Thyroid gland (tissue), 4 donors: Measurements from ENCODE around the gene LEFTY2. TPM values are rescaled to one million over a fixed set of nuclear protein-coding genes. Genes with fewer than 3 reads are reported as not detected.

ENCODE experiments used
- DNase-seq, 2 donors: peaks; one replicate each; pipeline ENCODE4 v3.0.0-alpha.2; 2019
- H3K27ac ChIP-seq, 3 donors: fragments of 200-600 bp; sonication (generic); 1 replicate in 2 of 3; 2 replicates in 1 of 3; pipeline ENCODE4 v1.5.1; 2016 to 2019; ENCODE audit warnings: mild to moderate bottlenecking in 1 of 3, moderate library complexity in 1 of 3
- H3K27me3 ChIP-seq: fragments of 200-600 bp; sonication (generic); one replicate; pipeline ENCODE4 v1.5.1; 2019
- H3K36me3 ChIP-seq, 2 donors: fragments of 200-600 bp; sonication (generic); one replicate each; pipeline ENCODE4 v1.5.1; 2016 to 2019
- H3K4me1 ChIP-seq, 2 donors: fragments of 200-600 bp; sonication (generic); one replicate each; pipeline ENCODE4 v1.5.1; 2017 to 2019
- H3K4me3 ChIP-seq, 3 donors: fragments of 200-600 bp; sonication (generic); replicated peaks in 1 of 3; 1 replicate in 2 of 3; 2 replicates in 1 of 3; pipeline ENCODE4 v1.5.1; 2016; ENCODE audit warnings: mild to moderate bottlenecking in 1 of 3
- H3K9me3 ChIP-seq: fragments of 200-600 bp; sonication (generic); one replicate; pipeline ENCODE4 v1.5.1; 2017
- POLR2A ChIP-seq, 2 donors: fragments of 450-650 bp; IDR thresholded peaks; one replicate each; pipeline ENCODE4 v1.6.1; 2017; ENCODE audit warnings: antibody characterized with exemption in 2 of 2, mild to moderate bottlenecking in 2 of 2, moderate library complexity in 1 of 2
- WGBS, 2 donors: methylation state at CpG; one replicate each; pipeline ENCODE4 v1.1.5; 2017; 5-methylcytosine and 5-hydroxymethylcytosine counted together
- intact Hi-C: fragments of 100-400 bp; cut with DNase I; formaldehyde crosslinking; loops from one replicate; pipeline ENCODE4 v1.15.1; 2023
- total RNA-seq, 4 donors: library from RNA; depleted of rRNA; stranded (reverse); fragments of >200 nt; gene quantifications; one replicate each; pipeline ENCODE4 v1.2.3, GENCODE V29; 2016
- TF ChIP-seq, protein P1 (sequence below), 6 experiments: fragments of 200-600 bp in 3 of 6; fragments of 450-650 bp in 3 of 6; sonication (generic) in 3 of 6; IDR thresholded peaks; one replicate each; pipeline ENCODE4 v1.5.1; 2016 to 2019; ENCODE audit warnings: antibody characterized with exemption in 6 of 6, mild to moderate bottlenecking in 2 of 6, inconsistent platforms in 1 of 6, moderate library complexity in 1 of 6

LEFTY2 gene
- total RNA-seq, 4 donors from 2014 or later, result 0.11 to 0.29 TPM; not detected in 2

DNA sequence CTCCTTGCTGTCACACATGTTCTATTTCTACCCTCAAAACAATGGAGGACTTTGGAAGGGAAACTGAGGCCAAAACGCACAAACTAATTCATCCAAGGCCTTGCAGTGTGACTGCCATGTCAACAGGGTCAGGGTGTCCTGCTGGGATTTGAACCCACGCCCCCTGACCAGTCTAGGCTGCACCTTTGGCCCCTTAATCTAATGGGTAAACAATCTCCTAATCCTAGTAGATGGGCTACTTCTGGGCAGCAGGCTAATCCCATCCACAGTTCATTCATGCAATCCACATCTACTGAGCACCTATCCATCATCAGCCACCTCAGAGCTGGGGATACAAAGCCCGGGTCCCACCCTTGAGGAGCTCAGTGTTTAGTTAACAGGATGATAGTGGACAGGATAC is 17.0 kb upstream of the LEFTY2 start:
- no peak for DNase-seq
- Histone ChIP-seq H3K27ac (no peak overlapping the region), H3K36me3 (no peaks in the 10 kb centered on the region), H3K9me3 (no peaks in the 10 kb centered on the region), H3K27me3 (no peaks in the 10 kb centered on the region), H3K4me1 (no peaks in the 10 kb centered on the region), H3K4me3 (no peak overlapping the region)
- no peak for TF ChIP-seq POLR2A (IDR thresholded peaks at IDR 0.05)
- TF ChIP-seq, protein P1, sequence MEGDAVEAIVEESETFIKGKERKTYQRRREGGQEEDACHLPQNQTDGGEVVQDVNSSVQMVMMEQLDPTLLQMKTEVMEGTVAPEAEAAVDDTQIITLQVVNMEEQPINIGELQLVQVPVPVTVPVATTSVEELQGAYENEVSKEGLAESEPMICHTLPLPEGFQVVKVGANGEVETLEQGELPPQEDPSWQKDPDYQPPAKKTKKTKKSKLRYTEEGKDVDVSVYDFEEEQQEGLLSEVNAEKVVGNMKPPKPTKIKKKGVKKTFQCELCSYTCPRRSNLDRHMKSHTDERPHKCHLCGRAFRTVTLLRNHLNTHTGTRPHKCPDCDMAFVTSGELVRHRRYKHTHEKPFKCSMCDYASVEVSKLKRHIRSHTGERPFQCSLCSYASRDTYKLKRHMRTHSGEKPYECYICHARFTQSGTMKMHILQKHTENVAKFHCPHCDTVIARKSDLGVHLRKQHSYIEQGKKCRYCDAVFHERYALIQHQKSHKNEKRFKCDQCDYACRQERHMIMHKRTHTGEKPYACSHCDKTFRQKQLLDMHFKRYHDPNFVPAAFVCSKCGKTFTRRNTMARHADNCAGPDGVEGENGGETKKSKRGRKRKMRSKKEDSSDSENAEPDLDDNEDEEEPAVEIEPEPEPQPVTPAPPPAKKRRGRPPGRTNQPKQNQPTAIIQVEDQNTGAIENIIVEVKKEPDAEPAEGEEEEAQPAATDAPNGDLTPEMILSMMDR (IDR thresholded peaks at IDR 0.05), result no peak
- intact Hi-C loops, result no loop called here
- WGBS, 2 donors, result 54 to 68% methylated on average over 3 of the region's 3 CpGs

DNA sequence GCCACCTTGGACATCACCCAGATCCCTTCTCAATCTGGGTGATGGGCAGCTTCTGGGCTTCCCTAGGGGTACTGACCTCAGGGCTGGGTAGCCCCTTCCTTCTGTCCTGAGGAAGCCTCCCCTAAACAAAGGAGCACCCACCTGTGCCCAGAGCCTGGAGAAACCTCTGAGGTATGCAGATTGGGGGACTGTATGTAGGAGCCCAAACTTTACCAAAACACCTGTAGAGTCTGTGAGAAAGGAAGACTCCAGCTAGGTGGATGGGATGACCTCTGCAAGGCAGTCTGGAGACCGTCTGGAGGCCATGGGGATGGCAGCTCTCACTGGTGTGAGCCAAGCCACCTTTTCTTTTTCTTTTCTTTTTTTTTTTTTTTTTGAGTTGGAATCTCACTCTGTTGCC is 13.7 kb upstream of the LEFTY2 start:
- no peak overlapping the region for H3K4me3 ChIP-seq
- no peak overlapping the region for H3K27ac ChIP-seq
- DNase-seq, result no peak
- intact Hi-C loops, result no loop called here
- no peaks in the 10 kb centered on the region for H3K9me3 ChIP-seq
- 93% methylated on average over 1 of the region's 1 CpG for WGBS, 2 donors
- no peaks in the 10 kb centered on the region for H3K27me3 ChIP-seq
- no peaks in the 10 kb centered on the region for H3K4me1 ChIP-seq
- no peak for TF ChIP-seq POLR2A (IDR thresholded peaks at IDR 0.05)
- TF ChIP-seq, protein P1 (IDR thresholded peaks at IDR 0.05), result no peak
- no peaks in the 10 kb centered on the region for H3K36me3 ChIP-seq

DNA sequence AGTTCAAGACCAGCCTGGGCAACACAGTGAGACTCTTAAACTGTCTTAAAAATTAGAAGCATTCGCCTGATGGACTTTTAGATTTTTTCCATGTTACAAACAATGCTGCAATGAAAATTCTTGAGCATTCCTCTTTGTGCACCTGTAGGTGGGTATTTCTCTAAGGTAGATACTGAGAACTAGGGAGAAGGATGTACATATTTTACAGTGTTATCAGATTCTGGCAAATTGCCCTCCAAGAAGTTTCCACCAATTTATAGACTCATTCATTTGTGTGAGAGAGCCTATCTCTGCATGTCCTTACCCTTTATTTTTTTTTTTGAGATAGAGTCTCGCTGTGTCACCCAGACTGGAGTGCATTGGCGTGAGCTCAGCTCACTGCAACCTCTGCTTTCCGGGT is 12.3 kb upstream of the LEFTY2 start:
- WGBS, 2 donors, result 86% methylated on average over 4 of the region's 4 CpGs
- intact Hi-C loops, result no loop called here
- no peaks in the 10 kb centered on the region for H3K36me3 ChIP-seq
- H3K27me3 ChIP-seq, result no peaks in the 10 kb centered on the region
- TF ChIP-seq POLR2A (IDR thresholded peaks at IDR 0.05), result no peak
- TF ChIP-seq, protein P1 (IDR thresholded peaks at IDR 0.05), result no peak
- DNase-seq, result no peak
- no peaks in the 10 kb centered on the region for H3K4me1 ChIP-seq
- H3K4me3 ChIP-seq, result no peak overlapping the region
- H3K9me3 ChIP-seq, result no peaks in the 10 kb centered on the region
- no peak overlapping the region for H3K27ac ChIP-seq

DNA sequence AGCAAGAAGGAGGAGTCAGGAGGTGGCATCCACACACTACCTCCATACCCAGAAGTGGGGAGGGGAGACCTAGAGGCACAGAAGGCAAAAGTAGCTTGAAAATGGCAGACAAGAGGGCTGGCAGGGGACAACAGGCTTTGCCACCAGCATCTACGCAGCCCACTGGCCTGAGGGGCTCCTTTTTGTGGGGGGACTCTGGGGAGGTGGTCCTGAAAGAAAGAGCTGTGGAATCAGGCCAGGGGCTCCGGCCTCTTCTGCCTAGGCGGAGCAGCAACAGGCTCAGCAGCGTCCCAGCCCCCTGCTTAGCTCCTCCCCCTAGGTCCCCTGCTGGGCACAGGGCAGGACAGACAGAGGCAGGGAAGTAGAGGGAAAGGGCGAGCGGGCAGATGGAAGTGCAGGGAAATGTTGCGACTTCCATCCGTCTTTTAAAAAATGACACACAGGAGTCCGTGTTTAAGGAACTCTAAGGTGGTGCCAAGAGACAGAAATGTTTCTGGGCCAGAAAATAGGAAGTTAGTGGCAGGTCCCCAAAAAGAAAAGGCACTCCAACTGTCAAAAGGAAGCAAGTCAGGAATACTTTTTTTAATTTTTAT is 10.0 kb upstream of the LEFTY2 start:
- intact Hi-C loops, result no loop called here
- no peaks in the 10 kb centered on the region for H3K27me3 ChIP-seq
- no peaks in the 10 kb centered on the region for H3K9me3 ChIP-seq
- no peak overlapping the region for H3K4me3 ChIP-seq
- DNase-seq, result no peak
- H3K4me1 ChIP-seq, result no peaks in the 10 kb centered on the region
- no peak for TF ChIP-seq POLR2A (IDR thresholded peaks at IDR 0.05)
- TF ChIP-seq, protein P1 (IDR thresholded peaks at IDR 0.05), result no peak
- WGBS, 2 donors, result 68 to 71% methylated on average over 9 of the region's 9 CpGs
- no peak overlapping the region for H3K27ac ChIP-seq
- H3K36me3 ChIP-seq, result no peaks in the 10 kb centered on the region

DNA sequence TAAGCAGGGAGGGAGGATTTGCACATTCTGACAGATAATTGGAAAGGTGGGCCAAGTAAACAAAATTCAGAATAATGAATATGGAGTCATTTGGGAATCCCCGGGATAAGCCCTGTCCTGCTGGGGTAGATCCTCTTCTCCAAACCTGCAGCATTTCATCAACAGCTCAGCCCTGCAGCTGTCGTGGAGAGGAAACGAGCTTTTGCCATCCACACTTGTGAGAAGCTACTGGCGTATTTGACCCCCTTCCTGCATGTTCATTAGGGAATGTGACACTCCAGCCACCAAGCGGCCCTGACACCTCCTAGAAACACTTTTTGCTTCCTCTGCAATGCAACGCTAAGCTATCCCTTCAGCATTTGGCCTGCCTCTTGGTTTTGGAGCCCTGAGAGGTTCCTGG is 8.0 kb upstream of the LEFTY2 start:
- intact Hi-C loops, result no loop called here
- H3K4me3 ChIP-seq, result no peak overlapping the region
- H3K27ac ChIP-seq, result no peak overlapping the region
- no peaks in the 10 kb centered on the region for H3K27me3 ChIP-seq
- H3K36me3 ChIP-seq, result no peaks in the 10 kb centered on the region
- H3K9me3 ChIP-seq, result no peaks in the 10 kb centered on the region
- H3K4me1 ChIP-seq, result no peaks in the 10 kb centered on the region
- TF ChIP-seq, protein P1 (IDR thresholded peaks at IDR 0.05), result no peak
- no peak for TF ChIP-seq POLR2A (IDR thresholded peaks at IDR 0.05)
- DNase-seq, result no peak
- WGBS, 2 donors, result 57 to 67% methylated on average over 6 of the region's 6 CpGs
